HG03064 (cell line): ENCODE data around the gene RGS12.

ENCODE experiments used
- ATAC-seq: cut with Tn5 transposase; IDR thresholded peaks from one replicate; pipeline ENCODE4 v1.9.1; 2021; ENCODE audit warnings: low read depth; ENCODE audit not compliant: unreplicated experiment

Gene RGS12

DNA sequence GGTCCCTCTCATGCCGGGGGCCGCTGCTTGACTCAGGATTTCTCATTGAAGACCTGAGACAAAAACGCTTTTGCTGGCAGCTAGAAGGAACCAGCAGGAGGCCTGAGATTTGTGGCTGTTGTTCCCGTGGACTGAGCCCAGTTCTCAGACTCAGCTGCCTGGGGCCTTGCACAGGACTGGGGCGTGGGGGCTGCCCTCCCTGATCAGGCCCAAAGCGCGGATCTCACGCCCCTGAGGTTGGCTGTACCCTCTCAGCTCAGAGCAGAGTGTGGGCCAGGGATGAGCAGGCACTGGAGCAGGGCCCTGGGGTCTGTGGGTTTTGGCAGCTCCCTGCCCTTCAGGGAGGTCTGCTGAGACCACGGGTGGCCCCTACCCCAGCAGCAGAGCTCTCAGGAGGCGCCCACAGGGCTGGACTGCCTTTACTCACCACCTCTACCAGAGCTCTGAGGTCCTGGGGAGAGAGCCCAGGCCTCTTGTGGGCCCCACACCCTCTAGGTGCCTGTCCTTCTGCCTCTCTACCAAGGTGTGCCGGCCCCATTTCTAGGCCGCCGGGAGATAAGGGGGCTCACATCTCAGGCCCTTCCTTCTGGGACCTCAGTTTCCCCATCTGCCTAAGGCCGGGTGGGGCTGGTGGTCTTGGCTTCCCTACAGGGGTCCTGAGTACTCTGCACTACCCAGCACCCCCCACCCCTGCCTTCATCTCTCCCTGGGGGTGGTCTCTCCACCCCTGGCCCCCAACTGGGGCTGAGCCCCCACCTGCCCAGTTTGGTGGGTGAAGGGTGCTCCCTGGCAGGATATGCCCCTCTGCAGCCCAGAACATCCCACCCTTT is 38.3 kb upstream of the RGS12 start:
- ATAC-seq: no peak

DNA sequence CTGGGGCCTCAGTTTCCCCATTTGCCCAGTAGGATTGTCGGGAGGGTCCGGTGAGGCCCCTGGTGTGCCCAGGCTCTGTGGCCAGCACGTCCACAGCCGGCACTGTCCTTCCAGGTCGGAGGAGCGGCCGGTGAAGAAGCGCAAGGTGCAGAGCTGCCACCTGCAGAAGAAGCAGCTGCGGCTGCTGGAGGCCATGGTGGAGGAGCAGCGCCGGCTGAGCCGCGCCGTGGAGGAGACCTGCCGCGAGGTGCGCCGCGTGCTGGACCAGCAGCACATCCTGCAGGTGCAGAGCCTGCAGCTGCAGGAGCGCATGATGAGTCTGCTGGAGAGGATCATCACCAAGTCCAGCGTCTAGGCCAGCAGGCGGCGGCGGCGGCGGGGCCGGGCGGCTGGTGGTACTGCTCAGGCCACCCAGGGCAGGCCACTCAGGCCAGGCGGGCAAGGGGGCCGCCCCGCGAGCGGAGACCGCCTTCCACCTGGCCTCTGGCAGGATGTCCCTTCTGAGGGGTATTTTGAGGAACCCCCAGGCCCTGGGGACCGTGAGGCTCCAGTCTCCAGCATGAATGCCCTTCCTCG is 37.1 kb upstream of the RGS12 start:
- ATAC-seq: no peak

DNA sequence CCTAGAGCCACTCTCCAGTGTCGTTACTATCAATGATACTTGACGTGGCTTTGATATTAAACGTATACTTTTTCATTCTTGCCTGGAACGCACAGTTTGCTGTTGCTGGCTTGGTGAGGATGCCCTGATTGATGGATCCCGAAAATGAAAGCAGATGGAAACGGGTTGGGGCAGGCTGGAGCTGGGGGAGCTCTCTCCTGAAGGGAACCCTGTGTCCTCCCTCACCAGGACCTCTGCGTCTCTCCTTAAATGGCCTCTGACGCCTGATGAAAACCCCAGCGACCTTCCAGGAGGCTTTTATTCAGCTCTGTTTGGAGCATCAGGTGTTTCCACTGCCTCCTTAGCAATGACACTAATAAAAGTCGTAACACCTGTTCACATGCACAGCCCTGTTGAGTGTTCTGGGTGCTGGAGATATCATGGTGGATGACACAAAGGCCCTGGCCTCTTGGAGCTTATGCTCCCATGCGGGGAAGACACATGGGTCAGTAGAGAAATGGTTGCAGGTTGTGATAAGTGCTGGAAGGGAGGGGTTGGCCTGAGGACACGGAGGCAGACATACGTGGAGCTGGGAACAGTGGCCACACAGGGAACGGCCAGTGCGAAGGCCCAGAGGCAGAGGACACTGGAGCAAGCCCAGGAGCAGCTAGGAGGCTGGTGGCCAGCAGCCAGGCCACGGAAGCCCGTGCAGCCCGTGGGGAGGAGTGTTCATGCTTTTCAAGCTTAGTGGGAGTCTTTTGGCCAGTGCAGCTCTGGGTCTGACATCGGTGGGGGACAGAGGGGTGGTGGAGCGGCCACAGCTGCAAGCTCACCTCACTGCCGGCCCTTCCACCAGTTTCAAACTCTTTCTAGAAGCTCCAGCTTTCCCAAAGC is 36.4 kb upstream of the RGS12 start:
- no peak for ATAC-seq

DNA sequence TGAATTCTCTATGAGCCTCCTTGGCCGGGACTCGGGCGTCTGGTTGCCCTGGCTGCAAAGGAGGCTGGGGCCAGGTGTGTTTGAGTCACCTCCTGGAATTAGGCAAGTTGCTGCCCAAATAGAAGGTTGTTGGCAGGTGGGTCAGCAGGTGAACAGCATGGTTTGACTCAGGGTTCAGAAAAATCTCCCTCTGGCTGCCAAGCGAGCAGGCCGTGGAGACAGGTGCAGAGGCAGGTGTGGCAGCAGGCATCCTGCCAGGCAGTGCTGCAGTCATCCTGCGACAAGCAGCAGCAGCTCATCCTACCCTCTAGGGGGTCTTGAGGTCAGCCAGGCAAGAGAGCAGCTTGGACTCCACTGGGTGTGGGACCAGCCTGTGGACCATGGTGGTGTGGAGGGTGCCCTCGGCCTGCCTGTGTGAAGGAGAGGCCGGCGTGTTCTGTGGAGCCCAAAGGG is 35.7 kb upstream of the RGS12 start:
- no peak for ATAC-seq

DNA sequence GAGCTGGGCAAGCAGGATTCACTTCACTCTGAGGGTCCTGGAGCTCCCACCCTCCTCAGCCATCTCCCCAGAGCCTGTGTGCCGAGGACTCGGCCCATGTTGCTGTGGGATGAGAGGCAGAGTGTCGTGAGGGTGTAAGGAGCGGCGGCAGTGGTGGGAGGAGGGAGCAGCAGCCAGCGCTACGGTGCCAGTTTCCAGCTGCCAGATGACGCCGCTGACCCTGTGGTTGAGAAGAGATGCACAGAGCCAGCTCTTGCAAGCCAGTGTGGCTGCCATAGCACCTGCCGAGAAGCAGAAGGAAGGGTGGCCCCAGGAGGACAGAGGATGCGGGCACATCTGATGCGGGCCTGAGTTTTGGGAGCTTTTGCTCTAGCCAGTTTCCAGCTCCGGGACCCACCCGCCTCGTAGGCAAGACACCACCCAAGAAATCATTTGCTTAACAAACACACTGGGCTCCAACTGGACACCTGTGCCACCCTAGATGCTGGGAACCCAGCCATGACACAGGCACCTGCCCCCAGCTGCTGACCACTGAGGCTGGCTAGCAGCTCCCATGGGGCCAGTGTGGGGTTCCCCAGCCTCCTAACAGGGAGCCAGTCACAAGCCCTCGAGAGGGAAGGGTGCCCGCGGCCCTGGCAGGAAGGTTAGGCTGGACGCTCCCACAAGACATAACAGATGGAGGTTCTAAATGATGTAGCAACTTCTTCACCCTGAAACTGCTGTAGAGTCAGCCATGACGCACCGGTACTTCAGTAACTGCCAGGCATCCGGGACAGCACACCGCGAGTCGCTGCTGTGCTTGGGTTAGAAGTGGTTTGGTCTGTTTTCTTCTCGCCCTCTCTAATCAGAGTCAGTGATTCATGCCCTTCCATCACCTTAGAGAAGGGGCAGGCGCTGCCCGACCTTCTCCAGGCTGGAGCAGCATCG is 35.0 kb upstream of the RGS12 start:
- ATAC-seq: no peak

DNA sequence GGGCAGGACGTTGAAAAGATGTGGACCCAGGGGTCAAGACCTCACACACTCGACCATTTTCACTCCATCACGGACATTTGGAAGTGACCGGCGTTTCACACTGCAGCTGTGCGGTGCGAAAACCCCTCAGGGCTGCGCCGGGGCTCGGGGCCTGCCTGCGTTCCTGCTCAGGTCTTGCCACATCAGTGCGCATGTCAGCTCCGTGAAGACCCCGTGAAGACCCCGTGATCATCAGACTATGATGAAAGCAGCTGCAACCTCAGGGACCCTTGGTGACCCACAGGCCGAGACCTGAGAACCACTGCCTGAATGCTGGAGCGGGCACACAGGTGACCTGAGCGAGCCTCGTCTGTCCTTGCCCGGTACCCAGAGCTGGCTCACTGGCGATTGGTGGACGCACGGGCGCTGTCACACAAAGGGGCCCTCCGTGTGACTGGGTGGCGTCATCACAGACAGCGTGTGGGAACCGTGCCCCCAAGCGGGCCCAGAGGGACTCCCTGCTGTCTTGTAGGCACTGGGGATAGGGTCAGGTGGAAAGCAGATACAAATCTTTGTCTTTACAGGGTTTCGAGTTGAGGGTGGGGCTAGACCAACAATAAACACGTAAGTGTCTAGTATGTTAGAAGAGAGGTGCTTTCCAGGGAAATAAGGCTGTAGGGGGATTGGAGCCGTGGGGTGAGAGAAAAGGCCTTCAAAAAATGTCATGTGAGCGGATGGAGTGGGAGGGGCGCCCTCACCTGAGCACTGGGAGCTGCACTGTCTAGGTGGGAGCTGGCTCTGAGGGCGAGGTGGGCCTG is 31.2 kb upstream of the RGS12 start:
- no peak for ATAC-seq

DNA sequence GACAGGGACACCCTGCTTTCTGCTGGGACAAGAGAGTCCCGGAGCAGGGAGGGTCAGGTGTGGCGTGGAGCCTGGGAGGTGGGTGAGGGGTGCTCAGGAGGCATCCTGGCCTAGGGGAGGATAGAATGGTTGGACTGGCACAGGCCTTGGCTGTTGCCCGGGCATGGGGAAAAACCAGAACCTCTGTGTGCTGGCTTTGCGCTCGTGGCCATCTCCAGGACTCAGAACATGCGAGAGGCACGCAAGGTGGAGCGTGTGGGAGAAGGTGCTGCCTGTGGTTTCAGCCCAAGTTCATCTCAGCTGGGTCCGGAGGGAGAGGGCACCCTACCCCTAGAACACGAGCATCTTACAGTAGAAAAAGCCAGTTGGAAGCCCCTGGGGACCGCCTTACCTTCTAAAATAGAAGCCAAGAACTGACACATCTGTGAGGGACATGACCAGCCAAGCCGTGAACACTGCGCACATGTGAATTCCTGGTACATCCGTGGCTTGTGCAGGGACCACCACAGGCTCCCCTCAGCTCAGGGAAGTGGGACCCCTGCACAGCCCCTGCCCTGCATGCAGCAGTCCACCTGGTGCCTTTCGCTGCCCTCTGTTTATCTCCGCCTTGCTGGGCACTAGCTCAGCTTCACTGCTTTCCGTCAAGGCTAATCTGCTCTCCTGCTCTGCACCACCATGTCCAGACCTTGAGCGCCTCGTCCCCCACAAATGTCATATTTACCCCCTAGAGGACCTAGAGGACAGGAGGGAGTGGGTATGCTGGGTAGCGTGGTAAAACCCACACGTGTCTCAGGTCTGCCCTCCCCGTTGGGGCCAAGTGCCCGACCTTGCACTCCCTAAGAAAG is 30.4 kb upstream of the RGS12 start:
- ATAC-seq: no peak

DNA sequence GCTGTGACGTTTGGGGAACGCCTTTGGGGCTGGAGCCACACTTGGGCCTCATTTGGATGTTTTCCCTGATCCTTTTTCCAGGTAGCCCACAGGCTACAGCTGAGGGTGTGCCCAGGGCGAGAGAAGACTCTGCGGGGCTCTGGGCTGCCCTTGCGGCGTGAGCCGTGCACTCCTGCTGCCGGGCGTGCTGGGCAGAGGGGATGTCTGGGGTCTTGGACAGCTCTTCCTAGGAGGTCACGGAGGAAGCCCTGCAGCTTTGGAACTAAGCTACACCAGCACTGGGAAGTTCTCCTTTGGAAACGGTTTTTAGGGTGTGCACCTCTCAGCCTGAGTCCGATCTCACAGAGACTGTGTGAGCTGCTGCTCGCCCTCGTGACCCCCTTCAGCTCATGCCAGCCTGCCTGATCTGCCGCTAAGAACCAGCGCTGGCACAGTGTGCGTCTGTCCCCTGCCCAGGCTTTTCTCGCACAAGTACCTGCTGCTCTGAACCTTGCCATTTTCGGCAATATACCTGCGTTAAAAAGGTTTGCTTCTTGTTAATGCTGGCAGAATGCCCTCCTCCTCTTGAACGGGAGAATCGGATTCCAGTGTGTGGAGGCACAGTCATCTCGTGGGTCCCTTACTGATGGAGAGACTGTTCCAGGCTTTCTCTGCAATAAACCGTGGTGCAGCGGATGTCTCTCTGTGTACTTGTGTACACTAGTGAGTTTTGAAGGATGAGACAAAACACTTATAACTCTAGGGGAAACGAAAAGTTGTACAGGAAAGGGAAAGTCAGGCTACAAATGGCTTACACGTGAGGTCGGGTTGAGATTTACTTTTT is 29.6 kb upstream of the RGS12 start:
- no peak for ATAC-seq

DNA sequence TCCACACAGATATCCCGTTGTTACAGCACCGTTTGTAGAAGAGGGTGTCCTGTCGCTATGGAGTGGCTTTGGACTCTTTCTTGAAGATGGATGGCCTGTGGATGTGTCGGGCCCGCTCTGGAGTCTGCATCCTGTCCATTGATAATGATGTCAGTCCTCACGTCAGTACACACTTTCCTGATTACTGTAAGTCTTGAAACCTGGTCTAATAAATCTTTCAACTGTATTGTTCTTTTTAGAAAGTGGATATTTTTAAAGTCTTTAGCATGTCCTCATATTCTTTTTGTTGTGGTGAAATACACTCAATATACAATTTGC is 29.0 kb upstream of the RGS12 start:
- no peak for ATAC-seq

DNA sequence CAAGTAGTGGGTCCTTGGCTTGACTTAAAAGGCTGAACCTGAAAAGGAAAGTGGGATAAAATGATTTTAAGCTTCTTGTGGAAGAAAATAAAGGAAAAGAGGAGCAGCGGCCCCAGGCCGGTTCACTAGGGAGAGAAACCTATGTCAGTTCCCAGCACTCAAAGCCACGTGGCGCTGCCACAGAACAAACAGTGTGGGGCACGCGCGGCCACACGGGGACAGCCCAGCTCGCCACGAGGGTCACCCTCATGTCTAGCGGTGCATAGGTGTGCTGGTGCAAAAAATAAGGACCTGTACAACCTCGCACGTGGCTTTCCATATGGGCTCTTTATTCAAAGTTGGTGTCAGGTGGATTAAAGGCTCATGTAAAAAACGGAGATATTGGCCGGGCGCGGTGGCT is 26.7 kb upstream of the RGS12 start:
- ATAC-seq: no peak

DNA sequence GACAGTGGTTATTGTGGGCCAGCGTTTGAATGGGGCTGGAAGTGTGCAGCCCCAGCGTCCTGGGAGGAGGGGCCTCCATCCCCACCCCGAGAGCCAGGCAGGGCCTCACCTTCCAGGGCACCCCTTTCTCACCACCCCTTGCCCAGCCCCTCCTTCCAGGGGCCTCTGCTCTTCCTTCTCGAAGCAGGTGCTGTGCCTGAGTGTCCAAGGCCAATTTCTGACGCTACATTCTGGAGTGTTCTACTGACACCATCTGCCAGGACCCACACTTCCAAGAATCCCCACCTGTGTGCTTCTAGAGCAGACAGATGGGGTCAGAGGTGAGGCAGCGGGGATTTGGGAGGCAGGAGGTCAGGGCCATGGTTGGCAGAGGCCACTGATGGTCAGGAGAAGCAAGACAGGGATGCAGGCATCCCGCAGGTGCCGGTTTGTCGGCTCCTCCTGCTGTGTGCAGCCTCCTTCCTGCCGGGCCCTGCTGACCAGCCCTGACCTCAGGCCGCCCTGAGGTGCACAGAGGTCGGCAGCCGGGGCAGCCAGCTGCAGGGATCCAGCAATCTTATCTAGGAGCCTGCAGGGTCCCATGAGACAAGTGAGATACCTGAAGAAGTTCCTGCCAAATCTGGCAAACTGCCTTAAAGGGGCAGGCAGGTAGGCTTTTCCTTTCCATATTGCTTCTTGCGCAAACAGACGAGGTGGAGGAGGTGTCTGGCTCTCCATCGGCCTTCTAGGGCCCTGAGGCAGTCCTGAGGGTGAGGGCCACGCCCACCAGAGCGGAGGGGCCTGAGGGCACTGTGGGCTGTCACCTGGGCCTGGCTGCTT is 25.0 kb upstream of the RGS12 start:
- no peak for ATAC-seq

DNA sequence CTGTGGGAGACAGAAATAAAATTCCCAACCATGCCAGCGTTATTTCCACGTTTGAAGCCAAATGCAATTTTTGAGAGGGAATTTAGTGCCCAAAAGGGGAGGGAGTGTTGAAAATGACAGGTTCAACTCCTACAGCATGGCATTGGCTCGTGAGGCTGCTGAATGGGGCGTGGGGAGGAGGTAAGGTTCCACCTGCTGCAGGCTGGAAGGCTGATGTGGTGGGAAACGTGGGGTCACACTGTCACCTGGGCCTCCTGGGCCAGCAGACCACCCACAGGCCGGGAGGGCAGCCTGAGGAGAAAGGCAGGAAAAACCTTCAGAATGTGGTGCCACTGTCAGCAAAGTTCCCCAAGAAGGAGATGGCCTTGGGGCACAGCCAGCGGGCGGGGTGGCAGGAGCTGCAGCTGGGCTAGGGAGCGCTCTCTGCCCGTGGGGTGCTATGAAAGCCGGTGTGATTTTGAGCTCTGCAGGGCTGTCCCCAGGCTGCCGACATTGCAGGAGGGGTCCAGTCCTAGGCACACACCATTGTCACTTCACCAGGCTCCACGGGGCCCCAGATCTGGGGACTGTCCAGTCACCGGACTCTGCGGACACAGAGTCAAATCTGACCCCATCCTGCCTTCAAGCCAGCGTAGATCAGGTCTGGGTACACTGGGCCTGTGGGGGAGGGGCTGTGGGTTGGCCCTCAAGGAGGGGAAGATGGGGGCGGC is 24.3 kb upstream of the RGS12 start:
- ATAC-seq: no peak

DNA sequence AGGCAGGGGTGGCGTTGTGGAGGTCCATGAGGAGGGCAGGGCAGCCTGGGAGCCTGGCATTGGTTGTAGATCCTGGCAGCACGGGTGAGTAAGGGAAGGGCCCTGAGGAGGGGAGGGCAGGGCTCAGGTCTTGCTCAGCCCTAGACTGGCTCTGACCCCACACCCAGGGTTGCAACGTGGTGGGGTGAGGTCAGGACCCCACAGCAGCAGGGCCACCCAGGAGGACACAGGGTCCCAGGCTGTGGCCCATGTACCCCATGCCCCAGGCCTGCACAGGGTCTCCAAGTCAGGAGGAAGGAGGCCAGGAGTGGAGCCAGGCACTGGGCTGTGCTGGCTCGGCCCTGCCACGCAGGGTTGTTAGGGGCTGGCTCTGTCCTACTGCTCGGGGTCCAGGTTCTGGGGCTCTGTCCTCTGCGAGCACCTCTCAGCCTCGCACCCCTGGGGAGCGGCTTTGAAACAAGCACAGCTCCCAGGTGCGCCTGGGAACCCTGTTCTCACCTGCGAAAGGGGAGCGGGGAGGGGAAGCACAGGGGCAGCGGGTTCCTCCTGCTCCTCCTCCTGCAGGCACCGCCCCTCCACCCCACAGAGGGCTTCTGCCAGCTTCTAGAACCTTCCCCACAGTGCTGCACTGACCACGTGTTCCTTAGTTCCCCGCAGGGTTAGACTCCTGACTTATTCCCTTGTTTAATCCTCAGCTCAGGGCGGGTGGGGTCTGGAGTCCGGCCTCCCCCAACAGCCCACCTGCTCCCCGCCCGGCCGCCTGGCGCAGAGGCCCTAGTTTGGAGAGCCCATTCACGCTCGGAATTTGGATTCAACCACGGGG is 23.5 kb upstream of the RGS12 start:
- no peak for ATAC-seq

DNA sequence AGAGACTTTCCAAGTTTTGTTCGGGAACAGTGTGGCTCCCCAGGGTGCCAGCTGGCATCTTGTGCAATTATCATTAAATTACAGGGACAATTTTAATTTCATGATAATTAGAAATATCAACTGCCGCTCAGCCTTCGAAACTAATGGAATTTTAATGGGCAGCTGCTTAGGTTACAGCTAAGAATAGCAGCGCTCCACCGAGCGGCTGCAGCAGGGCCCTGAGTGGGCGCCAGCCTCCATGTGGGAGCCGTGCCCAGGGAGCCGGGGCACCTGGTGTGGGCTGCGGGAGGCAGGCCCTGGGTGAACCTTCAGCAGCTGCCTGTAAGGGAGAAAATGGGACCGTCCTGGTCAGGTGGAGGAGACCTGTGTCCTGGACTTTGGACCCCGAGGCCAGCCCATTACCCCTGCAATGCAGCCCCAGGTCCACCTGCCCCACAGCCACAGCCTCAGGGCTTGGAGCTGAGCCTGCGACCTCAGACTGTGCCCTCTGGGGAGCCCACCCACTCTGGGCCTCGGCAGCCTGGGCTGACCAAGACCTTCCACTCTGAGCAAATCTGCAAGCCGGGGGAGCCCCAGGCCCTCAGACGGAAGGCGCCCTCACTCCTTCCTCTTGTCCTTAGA is 22.7 kb upstream of the RGS12 start:
- no peak for ATAC-seq

DNA sequence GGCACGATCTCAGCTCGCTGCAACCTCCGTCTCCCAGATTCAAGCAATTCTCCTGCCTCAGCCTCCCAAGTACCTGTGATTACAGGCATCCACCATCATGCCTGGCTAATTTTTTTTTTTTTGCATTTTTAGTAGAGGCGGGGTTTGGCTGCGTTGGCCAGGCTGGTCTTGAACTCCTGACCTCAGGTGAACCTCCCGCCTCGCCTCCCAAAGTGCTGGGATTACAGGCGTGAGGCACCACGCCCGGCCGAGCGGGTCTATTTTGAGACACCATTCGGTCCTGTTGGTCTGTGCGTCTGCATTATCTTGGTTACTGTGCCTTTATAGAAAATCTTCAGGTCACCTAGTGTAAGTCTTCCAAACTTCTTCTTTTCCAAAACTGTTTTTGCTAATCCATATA is 21.7 kb upstream of the RGS12 start:
- no peak for ATAC-seq
